ENCODE measurements around the gene PPP6R2.

The PPP6R2 gene

DNA sequence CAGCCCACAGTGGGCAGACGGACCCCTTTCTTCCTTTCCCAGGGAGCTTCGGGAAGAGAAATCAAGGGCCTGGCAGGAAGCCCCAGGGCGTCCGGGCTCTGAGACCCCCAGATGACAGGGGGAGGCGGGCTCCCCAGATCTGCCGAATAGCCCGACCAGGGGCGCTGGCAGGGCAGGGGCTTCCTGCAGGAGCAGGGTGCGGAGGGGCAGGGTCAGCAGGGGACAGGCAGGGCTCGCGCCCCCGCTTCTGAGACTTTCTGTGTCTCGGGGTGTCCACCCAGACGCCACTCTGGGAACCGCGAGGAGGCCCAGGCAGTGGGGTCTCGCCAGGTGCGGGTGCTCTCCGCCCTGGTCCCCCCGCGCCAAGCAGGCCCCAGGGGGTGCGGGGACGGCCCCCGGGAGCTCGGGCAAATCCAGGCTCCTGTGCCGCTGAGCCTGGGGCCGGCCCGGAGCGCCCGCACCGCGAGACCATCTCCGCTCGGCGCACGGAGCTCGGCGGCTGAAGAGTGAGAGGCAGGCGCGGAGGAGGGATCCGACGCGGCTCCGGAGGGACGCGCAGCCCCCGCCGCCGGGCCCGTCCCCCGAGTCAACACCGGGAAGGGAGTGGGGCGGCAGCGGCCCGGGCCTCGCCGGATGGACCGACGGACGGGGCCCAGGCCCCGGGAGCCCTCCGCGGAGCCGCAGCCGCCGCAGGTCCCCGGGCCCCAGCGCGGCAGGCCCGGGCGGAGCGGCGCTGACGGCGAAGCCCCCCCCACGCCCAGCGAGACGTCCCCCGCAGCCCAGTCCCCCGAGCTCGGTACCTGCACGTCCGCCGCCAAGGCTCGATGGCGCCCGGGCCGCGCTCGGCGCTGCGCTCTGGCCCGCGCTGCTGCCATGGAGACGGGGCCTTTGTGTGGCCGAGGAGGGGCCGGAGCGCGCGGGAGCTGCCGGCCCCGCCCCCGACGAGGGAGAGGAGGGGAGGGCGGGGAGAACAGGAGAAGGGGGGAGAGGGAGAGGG, 36.1 kb upstream of the PPP6R2 start, which contains the start of gene PLXNB2:
TSS of gene PLXNB2 (minus strand) at position 894 of the 997 bp plus-strand sequence. CDS start 17,062 bp downstream, outside the sequence.
- DNase-seq = no peak

DNA sequence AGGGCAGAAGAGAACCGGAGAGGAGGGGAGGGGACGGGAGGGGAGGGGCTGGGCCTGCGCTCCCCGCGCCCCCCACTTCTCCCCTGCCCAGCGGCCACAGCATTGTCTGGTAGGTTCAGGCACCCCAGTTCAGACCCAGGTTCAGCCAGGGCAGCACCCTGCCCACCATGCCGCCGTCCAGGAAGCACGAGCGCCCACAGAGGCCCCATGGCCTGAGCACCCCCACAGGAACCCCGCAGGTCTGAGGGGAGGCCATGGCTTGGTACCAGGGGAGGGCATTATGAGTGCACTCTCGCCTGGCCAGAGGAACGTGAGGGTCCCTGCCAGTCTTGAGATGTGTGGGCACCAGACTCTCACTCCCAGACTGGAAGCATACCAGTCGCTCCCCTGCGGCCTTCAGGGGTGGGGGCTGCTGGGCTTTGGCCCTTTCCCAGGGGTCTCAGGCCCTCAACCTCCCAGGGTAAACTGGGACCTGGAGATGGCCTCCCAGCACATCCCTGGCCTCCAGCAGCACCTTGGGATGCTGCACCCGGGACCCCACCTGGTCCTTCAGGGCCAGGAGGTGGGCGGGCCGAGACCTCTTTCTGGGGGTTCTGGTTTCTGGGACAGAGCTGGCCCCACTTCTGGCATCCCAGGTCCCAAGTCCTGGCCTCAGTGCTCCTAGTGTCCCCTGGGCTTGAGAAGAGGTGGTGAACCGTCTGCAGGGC, 35.1 kb upstream of the PPP6R2 start:
- no peak for DNase-seq

DNA sequence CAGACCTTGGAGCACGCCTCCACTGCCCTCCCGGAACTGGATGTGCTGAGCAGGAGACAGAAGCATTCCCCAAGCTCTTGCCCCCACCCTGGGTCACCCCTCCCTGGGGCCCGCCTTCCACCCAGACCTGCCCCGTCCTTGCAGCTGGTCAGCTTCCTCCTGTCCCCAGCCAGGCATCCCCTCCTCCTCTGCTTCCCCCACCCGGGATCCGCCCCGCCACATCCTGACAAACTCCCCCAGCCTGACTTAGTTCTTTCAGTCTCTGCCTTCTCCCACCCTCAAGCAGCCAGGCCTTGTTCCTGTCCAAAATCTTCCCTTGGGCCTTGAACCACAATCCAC, 34.6 kb upstream of the PPP6R2 start:
- no peak for DNase-seq

DNA sequence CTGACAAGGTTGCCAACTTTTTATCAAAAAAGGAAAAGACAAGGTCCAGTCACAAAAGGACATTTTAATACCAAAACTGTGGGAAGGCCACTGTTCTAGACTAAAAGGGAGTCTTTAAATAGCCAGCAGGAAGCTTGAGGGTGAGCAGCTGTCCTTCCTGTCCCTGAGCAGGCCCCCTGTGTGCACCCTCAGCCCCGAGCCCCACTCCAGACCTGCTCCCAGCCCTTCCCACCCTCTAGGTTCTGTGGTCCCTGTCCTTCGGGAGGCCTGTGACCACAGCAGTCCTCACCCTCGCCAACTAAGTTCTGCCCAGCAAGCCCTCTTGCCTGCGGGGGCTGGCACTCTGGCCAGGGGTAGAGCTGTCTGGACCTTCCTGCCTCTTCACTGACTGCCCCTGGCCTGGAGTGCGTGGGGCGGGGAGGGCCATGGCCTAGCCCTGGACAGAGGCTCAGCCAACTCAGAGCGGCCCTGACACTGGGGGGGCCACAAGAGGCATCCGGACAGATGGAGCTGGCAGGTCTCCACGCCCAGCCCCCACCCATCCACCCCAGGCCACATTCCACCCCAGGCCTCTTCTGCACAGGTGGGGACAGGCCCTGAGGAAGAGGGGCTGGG, 34.0 kb upstream of the PPP6R2 start:
- DNase-seq = no peak

DNA sequence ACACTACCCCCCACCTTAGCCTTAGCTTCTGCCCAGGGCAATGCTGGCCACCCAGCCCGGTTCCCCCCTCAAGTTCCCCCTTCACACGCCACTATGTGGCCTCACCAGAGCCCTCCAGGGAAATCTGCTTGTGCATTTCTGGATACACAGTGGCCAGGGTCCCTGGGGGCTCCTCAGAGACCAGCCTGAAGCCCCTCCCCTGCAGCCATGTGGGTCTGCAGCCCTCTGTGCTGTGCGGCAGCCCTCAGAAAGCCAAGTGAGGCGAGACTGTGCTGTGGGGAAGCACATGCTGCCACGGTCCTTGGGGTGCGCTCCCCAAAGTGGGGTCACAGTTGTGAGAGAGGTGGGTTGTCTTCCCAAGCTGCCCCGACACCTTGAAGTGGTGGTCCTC, 33.5 kb upstream of the PPP6R2 start:
- no peak for DNase-seq

DNA sequence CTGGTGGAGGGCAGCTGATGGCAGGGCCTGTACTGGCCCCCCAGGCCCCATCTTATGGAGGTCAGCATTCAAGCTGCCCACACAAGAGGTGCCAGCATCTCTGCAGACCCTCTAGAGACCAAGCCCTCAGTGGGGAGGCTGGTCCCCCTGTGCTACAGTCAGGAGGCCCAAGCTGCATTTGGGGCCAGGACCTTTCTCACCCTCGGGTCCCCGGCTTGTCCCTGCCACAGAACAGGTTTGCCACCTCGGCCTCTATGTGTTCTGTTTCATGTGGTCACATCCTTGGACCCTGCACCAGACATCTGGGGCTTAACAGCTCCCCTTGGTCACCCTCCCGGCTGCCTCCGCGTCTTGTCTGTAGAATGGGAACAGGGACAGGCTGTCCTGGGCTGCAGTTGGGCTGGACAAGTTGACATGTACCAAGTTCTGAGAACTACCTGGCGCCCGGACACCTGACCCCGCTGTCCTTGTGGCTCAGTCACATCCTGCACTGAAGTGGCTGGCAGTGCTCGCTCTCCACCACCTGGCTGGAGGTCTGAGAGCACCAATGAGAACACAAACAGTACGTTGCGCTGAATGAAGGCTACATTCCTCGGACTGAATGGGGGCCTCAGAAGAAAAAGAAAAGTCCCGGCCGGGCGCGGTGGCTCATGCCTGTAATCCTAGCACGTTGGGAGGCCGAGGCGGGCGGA, 33.0 kb upstream of the PPP6R2 start:
- no peak for DNase-seq

DNA sequence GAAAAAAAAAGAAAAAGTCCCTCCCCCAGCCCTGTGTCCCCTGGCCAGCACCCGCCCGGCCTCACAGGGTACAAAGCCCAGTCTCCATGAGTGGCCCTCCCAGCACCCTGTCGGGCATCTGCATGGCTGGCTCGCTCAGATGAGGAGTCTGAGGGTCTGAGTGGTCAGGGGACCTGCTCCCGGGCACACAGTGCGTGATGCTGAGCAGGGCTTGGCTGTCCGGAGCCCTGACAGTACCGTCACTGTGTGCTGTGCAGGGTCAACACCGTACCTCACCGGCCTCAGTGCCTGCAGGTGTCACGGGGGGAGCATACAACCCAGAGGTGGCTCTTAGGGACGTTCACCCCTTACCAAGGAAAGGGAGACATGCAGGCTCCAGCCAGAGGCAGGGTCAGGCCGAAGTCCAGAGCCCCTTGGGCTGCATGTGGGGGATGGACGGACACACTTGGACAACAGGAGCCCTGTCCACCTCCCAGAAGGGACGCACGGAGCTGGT, 32.1 kb upstream of the PPP6R2 start:
- no peak for DNase-seq

DNA sequence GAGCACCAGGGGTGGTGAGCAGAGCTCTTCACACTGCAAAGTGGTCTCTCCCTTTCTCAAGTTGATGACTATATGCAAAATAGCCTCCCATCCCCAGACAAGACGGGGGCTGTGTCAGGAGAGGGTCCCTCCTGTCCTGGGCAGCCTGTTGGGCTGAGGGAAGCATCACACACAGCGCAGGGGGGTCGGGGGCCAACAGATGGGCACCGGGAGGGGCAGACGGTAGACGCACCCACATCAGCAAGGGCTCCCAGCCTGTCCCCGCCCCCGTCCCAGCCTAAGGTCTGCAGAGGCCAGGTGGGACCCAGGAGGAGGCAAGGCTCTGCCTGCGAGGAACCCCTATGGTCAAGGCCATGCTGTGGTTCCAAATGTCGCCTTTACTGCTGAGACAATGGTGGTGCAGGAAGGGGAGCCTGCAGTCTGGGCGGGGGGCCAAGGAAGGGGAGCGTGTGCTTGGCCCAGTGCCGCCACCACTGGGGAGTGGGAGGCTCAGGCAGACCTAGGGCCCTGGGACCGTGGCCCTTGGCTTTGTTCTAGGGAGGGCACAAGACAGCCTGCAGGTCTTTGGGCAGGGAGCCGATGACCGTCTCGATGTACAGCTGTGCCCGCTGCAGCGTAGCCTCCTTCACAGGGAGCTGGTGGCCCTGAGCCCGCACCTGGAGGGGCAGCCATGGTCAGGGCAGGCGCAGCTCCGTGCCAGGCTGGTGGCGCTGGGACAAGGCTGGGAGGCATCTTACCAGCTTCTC, 31.3 kb upstream of the PPP6R2 start:
- no peak for DNase-seq

DNA sequence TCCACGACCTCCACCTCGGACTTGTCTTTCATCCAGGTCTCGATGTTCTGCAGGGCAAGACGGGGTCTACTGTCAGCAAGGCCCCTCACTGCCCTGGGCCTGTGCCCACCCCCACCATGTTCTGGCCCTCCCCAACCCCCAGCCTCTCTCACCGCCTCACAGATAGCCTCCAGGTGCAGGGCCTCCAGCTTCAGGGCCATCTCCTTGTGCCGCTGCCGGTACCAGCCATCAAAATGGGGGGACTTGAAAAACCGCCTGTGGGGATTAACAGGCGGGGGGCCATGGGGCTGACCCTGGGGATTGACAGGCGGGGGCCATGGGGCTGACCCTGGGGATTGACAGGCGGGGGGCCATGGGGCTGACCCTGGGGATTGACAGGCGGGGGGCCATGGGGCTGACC, 30.8 kb upstream of the PPP6R2 start:
- DNase-seq = no peak

DNA sequence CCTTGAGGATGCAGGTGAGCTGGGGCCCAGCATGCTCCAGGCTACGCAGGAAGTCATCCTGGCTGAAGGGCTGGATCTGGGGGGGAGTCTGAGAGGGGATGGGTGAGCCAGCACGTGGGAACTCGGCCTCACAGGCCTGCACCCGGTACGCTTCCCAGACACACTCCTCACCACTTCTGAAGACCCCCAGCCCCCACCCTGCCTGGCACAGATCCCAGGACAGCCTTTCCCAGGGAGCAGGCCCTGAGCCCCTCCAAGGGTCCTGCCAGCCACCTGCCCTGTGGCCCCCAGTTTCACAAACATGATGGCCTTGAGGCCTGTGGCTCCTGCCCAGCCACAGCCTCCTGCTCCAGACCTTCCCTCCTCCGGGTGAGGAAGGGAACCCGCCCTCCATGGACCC, 30.1 kb upstream of the PPP6R2 start:
- DNase-seq = no peak

DNA sequence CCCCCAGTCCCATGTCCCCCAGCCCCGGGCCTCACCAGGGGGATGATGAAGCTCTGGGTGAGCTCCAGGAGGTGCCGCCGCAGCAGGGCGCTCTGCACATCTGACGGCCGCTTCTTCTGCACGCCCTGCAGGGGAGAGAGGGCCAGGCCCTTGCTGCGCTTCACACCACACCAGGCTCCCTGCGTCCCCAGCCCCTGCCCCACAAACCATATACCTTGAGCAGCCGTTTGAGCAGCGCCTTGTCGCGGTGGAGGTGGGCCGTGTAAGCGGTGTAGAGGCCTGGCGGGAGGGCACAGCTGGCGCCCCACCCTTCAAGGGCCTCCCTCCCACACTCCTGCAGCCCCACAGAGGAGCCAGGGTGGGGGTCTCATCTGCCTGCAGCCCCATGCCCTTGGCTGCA, 29.5 kb upstream of the PPP6R2 start:
- no peak for DNase-seq

DNA sequence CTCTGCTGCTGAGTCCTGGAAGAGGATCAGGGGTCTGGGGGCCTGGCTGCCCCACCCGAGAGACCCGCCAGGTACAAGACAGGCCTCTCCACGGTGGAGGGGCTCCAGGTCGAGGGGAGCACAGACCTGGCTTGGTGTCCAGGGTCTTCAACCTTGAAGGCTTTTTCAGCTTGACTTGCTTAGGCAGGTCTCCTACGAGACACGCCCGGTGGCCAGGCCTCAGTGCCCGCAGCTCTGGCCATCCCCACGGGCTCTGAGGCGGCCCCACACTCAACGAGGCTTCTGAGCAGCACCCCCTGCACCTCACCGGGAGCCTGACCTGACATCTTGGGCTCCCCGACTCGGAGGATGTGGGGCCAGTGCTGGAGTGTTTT, 29.1 kb upstream of the PPP6R2 start:
- DNase-seq = no peak

DNA sequence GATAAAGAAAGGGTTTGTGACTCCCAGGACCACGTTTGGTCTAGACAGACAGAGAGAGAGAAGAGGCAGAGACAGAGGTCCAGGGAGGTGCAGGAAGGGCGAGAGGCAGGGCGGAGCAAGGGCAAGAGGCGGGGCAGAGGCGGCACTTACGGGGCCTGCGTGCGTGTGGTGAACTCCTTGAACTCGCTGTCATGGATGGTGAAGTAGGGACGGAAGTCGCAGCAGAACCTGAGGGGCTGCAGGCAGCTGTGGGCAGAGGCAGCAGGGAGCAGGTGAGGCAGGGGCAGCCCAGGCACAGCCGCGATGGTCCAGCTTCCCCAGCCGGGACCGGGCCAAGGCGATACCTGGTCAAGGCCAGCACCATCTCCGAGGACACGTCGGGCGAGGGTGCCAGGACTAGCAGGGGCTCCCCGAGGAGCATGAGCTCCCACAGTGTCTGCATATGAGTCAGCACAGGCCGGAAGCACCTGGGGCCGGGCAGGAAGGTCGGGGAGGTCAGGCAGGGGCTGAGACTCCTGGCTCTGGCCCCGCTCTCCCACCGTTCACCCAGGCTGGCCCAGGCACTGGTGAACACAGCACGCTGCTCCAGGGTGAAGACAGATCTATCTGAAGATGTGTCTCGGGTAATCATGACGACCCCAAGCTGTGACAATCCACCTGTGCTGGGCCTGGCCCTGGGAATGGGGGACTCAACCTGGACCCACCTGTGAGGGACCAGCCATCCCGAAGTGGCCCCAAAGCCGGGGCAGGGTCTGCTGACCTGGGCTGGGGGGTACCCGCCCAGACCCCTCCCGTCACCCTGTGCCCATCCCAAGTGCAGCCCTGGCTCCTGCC, 28.5 kb upstream of the PPP6R2 start:
- no peak for DNase-seq

DNA sequence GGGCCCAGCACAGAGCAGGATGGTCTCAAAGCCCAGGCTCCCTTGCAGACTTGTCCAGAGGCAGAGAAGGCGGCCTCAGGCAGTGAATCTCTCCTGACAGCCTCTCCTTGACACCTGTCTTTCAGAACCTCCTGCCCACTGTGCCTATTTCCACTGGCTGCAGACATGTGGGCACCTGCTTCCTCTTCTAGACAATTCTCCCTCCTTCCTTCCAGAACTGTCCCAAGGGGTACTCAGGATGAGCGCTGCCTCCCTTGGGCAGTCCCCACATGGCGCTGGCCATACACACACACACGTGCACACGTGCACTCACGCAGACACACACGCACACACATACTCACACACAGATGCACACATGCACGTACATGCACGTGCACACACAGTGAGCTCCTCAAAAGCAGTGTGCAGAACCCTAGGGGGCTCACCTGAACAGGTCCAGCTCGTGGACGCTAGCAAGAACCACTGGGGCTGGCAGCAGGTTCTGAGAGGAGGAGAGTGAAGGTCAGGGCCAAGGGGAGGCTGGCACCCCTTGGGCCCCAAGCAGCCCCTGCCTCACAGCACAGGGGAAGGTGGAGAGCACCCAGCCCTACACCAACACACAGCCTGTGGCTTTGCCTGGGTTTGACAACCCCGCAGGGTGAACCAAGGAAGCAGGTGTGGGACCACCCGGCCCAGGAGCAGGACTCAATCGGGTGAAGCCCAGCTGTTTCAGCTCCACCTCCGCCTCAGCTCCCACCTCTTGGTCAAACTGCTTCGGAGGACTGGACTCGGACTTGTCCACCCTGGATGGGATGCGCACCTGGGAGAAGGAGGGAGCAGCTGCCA, 27.6 kb upstream of the PPP6R2 start:
- DNase-seq = no peak

DNA sequence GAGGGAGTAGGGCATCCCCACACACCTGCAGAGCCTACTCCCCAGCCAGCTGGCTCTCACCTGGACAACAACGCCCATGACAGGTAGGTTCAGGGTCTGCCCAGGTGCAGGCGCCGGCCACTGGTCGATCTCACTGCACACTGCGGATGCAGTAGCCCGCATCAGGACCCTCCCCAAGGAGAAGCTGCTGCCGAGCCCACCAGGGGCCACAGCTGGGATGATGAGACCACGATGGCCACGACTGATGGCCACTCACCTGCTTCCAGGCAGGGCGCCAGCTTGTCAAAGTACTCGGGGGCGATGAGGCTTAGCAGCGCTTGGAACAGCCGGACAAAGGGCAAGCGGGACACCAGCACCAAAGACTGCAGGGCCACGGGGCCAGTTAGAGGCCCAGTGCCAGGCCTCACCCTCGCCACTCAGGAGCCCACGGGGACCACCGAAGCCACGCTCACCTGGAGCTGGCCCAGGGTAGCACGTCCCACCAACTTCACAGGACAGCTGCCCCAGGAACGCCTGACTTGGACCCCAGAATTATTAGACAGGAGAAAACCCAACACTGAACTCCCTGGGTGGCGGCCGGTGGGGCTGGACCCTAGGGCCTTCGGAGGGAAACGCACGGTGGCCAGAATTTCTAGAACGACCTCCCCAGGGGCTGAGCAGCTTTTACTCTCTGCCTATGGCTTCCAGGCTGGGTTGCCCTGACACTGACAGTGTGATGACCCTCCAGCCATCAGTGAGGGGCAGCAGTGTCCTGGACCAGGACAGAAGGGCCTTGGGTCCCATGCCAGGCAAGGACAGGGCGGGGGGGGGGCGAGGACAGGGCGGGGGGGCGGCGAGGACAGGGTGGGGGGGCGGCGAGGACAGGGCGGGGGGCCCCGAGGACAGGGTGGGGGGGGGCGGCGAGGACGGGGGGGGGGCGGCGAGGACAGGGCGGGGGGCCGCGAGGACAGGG, 26.7 kb upstream of the PPP6R2 start:
- DNase-seq = no peak

DNA sequence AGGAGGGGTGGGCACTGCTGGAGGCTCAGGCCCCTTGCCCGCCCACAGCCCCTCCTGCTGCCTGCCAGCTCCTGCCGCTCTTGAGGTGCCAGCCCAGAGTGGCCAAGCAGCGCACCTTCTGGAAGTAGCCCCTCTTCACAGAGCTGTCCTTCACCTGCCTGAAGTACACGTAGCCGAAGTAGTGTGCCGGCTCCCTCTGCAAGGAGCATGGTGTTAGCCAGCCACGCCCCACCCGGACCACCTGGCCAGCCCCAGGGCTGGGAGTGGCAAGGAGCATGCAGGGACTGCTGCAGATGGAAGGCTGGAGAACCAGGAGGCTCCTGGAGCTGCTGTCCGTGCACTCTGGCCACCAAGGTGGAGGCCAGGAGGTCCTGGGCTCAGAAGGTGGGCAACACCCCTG, 25.9 kb upstream of the PPP6R2 start:
- no peak for DNase-seq

DNA sequence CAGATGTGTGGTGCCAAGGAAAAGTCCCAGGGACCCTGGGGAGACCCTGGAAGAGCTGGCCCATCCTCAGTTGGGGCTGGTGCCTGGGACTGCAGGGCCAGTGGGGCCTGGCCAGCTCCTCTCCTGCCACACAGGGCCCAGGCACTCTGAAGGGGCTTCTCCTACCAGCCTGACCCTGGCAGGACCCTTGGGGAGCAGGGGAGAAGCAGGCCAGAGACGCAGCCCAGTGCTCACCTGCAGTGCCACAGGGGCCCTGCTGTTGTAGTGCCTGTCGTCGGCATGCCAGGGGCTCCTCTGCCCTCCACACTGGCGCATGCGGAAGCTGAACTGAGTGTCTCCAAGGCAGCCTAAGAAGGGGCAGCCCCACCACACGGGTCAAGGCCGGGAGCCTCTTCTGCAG, 25.5 kb upstream of the PPP6R2 start:
- no peak for DNase-seq

DNA sequence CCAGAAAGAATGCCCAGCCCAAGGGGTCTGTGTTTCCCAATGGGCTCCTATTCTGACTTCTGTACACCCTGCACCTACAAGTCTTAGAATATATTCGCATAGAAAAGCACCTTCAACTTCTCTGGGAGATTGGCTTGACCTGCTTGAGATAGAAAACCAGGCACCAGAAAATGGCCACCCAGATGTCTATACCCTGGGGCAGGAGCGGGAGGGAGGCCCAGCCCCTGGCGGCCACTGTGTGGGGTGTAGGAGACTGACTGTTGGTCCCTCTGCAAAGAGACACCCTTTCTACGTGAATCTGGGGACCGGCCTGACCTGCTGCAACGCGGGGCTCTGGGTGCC, 24.8 kb upstream of the PPP6R2 start:
- no peak for DNase-seq

DNA sequence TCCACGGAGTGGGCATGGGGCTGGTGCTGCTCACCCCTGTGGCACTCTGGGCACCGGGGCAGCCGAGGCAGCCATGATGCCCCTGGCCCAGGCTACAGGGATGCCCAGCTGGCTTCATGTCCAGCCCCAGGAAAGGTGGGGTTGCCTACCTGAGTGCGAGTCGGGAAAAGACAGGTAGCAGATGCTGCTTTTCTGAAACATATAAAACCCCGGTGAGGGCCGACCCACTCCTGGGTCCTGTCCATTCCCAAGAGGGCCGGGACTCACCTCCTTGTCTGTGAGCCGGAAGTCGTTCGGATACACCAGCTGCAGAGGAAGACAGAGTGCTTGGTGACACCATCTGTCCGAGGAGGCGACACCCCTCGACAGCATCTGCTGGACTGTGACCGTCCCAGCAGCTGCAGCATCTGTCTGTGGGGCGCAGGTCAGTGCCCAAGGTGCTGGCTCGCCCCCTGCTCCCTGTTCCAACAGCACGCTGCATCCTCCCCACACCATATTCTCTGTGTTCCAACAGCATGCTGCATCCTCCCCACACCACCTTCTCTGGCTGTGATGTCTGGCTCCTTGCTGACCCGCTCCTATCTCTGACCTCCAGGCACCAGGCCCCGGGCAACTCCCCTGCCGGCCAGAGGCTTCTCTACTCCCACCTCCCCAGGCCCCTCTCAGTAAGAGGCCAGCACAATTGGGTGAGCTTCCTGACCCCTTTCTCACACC, 24.3 kb upstream of the PPP6R2 start:
- DNase-seq = no peak

Measured in cerebellar nuclear complex (tissue), 1 donor.